Osteoblast (primary cell): Measurements from ENCODE around the gene JAK1. TPM values are rescaled to one million over a fixed set of nuclear protein-coding genes. Genes with fewer than 3 reads are reported as not detected.
"Not testable (repeated sequence)": the region's sequence is repeated elsewhere in the genome, so short reads cannot be mapped to it uniquely, and the experiment has no call there.

Source experiments
- DNase-seq: peaks from one replicate; pipeline ENCODE4 v3.0.0; 2011; ENCODE audit warnings: low spot score, mixed read lengths; ENCODE audit not compliant: insufficient read length; ENCODE audit errors: missing footprints
- H2AFZ ChIP-seq: 2 replicates; pipeline ENCODE4 v1.6.0; 2011; ENCODE audit warnings: mild to moderate bottlenecking, low read length
- H3K27ac ChIP-seq: 2 replicates; pipeline ENCODE4 v1.5.1; 2011; ENCODE audit warnings: mild to moderate bottlenecking, low read depth, low read length, moderate library complexity
- H3K27me3 ChIP-seq: 2 replicates; pipeline ENCODE4 v1.6.0; 2012; ENCODE audit warnings: mild to moderate bottlenecking, control low read depth, inconsistent platforms, low read length, moderate library complexity; ENCODE audit not compliant: insufficient read depth
- H3K36me3 ChIP-seq: 2 replicates; pipeline ENCODE4 v1.5.1; 2011; ENCODE audit warnings: mild to moderate bottlenecking, low read length, control low read depth, moderate library complexity; ENCODE audit not compliant: insufficient read depth
- H3K4me1 ChIP-seq: 2 replicates; pipeline ENCODE4 v1.5.1; 2011; ENCODE audit warnings: mild to moderate bottlenecking, low read length, control low read depth, moderate library complexity; ENCODE audit not compliant: insufficient read depth
- H3K4me2 ChIP-seq: 2 replicates; pipeline ENCODE4 v1.6.0; 2011; ENCODE audit warnings: mild to moderate bottlenecking, low read length; ENCODE audit not compliant: insufficient read depth
- H3K4me3 ChIP-seq: fragments of 200-600 bp; sonication (generic); 3 replicates; pipeline ENCODE4 v1.5.1; 2012; ENCODE audit warnings: mild to moderate bottlenecking, low read length, inconsistent platforms; ENCODE audit not compliant: insufficient read depth
- H3K79me2 ChIP-seq: 2 replicates; pipeline ENCODE4 v1.6.0; 2012; ENCODE audit warnings: mild to moderate bottlenecking, low read length, control low read depth, inconsistent platforms; ENCODE audit not compliant: insufficient read depth
- H3K9me3 ChIP-seq: 2 replicates; pipeline ENCODE4 v1.5.1; 2011; ENCODE audit warnings: low read depth, low read length, control low read depth
- H4K20me1 ChIP-seq: 2 replicates; pipeline ENCODE4 v1.6.0; 2012; ENCODE audit warnings: mild to moderate bottlenecking, low read length, control low read depth; ENCODE audit not compliant: insufficient read depth
- total RNA-seq: library from RNA; depleted of rRNA; stranded (reverse); fragments of >200 nt; gene quantifications from 2 replicates; pipeline ENCODE4 v1.2.3, GENCODE V29; 2012
- TF ChIP-seq, protein P1 (sequence below): IDR thresholded peaks from 2 replicates; pipeline ENCODE4 v1.5.1; 2011; ENCODE audit warnings: mild to moderate bottlenecking, low read depth, low read length, moderate library complexity; ENCODE audit errors: extremely low read depth

Gene JAK1
- total RNA-seq, 1 donor = 197 TPM

- Histone ChIP-seq H3K79me2 (peaks cover 73% of the 10 kb centered on the region), H3K4me1 (peaks cover 52% of the 10 kb centered on the region), H3K27ac (no peak overlapping the region), H3K4me2 (no peak overlapping the region), H3K36me3 (no peaks in the 10 kb centered on the region), H3K27me3 (no peaks in the 10 kb centered on the region), H4K20me1 (peaks cover 11% of the 10 kb centered on the region), H2AFZ (no peak overlapping the region), H3K9me3 (no peaks in the 10 kb centered on the region), H3K4me3 (no peak overlapping the region)
- DNase-seq = no peak
- TF ChIP-seq, protein P1, sequence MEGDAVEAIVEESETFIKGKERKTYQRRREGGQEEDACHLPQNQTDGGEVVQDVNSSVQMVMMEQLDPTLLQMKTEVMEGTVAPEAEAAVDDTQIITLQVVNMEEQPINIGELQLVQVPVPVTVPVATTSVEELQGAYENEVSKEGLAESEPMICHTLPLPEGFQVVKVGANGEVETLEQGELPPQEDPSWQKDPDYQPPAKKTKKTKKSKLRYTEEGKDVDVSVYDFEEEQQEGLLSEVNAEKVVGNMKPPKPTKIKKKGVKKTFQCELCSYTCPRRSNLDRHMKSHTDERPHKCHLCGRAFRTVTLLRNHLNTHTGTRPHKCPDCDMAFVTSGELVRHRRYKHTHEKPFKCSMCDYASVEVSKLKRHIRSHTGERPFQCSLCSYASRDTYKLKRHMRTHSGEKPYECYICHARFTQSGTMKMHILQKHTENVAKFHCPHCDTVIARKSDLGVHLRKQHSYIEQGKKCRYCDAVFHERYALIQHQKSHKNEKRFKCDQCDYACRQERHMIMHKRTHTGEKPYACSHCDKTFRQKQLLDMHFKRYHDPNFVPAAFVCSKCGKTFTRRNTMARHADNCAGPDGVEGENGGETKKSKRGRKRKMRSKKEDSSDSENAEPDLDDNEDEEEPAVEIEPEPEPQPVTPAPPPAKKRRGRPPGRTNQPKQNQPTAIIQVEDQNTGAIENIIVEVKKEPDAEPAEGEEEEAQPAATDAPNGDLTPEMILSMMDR = no peak
Measured at GRCh38 chr1:64922336-64922735, 44.0 kb downstream of the JAK1 start.

GRCh38 chr1:64921771-64922170 is 44.6 kb downstream of the JAK1 start:
- Histone ChIP-seq H3K79me2 (peaks cover 67% of the 10 kb centered on the region), H4K20me1 (peaks cover 7% of the 10 kb centered on the region), H2AFZ (no peak overlapping the region), H3K4me3 (no peak overlapping the region), H3K36me3 (no peaks in the 10 kb centered on the region), H3K9me3 (no peaks in the 10 kb centered on the region), H3K4me1 (peaks cover 58% of the 10 kb centered on the region), H3K27ac (peak overlapping the region; percentile 80), H3K27me3 (no peaks in the 10 kb centered on the region), H3K4me2 (peak overlapping the region; percentile 73)
- no peak for DNase-seq
- TF ChIP-seq, protein P1 = no peak

DNA sequence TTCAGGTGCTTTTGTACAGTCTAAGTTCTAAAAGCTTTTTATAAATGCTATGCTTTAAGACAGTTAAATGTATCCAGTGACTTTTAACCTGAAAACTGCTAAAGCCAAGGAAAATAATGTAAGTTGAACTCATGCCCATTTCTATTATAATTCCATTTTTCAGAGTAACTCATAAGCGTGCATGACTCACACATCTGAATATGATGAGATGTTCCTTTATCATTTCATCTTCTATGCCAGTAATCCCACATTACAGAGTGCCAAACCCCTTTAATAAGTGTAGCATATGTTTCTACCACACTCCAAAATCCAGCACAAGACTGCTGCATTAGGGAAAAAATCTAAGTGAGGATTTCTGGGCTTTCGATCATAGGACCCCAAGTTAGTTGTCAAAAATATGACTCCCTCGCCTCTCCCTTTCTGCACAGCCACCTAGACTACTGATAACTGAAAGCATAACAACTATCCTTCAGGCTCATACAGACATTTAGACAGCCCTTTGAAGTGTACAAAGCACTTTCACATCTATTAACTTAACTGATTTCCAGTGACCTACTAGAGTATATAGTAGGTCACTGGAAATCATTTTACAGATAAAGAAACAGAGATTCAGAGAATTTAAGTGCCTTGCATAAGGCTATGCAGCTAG is 45.3 kb downstream of the JAK1 start:
- Histone ChIP-seq H3K79me2 (peaks cover 66% of the 10 kb centered on the region), H3K4me2 (peak overlapping the region; percentile 73), H3K27ac (peak overlapping the region; percentile 80), H4K20me1 (peaks cover under 1% of the 10 kb centered on the region), H3K27me3 (no peaks in the 10 kb centered on the region), H3K4me1 (peaks cover 65% of the 10 kb centered on the region), H3K4me3 (peak overlapping the region; percentile 25), H2AFZ (no peak overlapping the region), H3K36me3 (no peaks in the 10 kb centered on the region), H3K9me3 (no peaks in the 10 kb centered on the region)
- TF ChIP-seq, protein P1 = no peak
- DNase-seq = no peak

GRCh38 chr1:64919120-64919519 is 47.2 kb downstream of the JAK1 start:
- not testable (repeated sequence) for H3K4me3 ChIP-seq, H2AFZ ChIP-seq, H3K4me2 ChIP-seq, H3K27ac ChIP-seq, H3K36me3 ChIP-seq, H3K9me3 ChIP-seq, H4K20me1 ChIP-seq, H3K27me3 ChIP-seq, DNase-seq
- Histone ChIP-seq H3K79me2 (peaks cover 64% of the 10 kb centered on the region), H3K4me1 (peaks cover 68% of the 10 kb centered on the region)
